Stimulated activated CD8-positive, alpha-beta memory T cell treated with anti-CD3 and anti-CD28 coated beads, Interleukin-12 subunit alpha, Interleukin-12 subunit beta, amount 100 ng/mL, for 1 hour (primary cell): Measurements from ENCODE around the gene ADAMTS3.
"Not testable (repeated sequence)": the region's sequence is repeated elsewhere in the genome, so short reads cannot be mapped to it uniquely, and the experiment has no call there.

Source experiments
- DNase-seq: peaks from one replicate; pipeline ENCODE4 v3.0.0-alpha.2; 2020; ENCODE audit warnings: low read depth

Gene ADAMTS3

DNA sequence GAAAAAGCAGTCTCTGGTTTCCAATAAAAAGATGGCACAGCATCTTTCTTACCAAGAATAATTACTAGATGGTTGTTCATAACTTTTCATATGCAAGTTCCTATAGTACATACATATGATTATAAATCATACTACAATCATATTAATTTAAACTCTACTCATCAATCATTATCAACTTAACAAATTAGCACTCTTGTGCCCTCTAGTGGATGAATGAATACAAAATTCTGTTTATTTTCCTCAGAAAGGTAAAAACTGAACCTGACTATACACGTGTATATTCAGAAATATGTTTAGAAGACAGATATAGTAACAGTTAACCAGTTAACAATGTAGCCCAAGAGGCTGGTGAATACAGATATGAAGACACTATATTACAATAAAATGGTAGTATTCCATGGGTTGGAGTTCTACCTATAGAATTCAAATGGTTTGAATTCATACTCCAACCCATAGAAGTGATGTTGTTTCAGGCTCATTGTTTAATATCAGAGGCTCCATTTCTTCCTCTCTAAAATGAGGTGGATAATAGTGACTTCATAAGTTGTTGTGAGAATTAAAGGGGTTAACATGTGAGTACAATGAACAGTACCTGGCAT lies 100.0 kb downstream of the ADAMTS3 start:
- no peak for DNase-seq

DNA sequence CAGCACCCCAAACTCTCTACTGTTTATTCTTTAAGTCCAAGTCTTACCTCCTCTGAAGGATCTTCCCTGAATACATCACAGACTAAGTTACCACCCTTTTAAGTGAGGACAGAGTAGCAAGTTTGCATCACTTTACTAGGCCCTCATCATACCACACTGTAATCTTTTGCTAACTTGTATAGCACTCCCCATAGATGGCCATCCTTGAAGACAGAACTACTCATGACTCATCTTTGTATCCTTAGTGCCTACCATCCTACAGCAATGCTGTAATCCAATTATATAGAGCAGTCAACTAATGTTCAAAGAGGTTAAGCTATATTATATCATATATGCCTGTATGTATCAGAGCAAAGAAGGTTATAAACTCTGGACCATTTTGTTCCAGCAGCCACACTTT lies 101.4 kb downstream of the ADAMTS3 start:
- no peak for DNase-seq

DNA sequence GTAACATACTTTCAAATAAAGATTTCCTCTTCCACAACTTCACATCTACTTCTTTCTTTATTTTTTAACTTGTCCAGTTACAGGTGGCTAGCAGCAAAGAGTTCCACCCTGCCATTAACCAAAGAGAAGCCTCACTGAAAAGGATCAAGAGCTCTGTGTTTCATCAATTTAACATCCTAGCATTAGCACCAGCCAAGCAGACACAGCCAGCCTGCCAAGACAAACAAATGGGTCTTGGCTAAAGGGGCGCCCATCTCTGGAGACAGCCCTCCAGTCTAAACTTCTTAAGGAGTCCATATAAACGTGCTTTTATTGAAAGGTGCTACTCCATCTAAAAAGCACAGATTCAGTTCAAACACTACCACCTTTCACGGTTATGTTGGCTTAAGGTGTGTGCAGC lies 105.3 kb downstream of the ADAMTS3 start:
- no peak for DNase-seq

DNA sequence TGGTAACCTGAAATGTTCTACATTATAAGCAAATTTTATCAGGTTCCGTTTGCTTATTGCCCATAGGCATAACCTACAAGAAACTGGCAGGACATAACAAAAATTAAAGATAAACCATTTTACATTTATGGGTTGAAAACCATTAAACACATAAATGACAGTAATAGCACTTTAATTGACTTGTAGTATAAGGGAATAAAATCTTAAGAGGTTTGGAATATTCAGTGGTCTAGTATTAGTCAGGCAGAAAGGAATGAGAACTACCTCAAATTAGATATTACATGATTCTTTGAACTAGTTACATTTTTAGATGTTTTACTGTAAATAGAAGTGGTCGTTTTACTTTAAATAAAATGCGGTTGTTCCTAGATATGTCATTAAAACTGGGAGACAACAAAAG lies 111.9 kb downstream of the ADAMTS3 start:
- DNase-seq = no peak

DNA sequence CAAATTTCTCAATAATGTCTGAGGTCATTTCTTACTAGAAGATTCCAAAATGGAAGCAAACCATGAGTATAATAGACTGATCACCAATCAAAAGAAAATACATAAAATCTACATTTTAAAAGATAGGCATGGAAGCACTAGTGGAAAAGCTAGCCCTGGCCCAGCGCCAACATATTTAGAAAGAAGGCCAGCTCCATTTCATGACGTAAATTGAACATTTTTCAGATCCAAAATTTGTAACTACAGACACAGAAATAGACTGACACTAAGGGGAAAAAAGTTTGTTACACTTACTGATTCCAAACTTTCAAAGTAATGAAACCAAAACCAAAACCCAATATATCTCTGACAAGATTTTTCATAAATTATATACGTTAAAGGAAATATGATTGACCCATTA lies 117.7 kb downstream of the ADAMTS3 start:
- DNase-seq = no peak

DNA sequence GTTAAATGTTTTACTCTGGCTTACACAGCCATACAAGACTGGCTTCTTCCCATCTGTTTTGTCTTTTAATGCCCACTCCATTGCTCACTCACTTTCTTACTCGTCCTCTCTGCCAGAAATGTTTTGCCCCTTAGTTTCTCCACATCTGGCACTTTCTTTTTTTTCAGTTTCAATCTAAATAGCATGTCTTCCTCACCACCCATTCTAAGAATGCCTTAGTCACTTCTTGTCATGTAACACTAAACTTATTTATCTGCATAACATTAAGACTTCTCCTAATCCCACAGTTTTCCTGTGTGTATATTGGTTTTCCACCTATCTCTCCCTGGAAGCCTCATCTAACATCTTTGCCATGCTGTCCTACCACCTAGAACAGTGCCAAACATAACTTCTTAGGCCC lies 119.3 kb downstream of the ADAMTS3 start:
- DNase-seq = no peak

DNA sequence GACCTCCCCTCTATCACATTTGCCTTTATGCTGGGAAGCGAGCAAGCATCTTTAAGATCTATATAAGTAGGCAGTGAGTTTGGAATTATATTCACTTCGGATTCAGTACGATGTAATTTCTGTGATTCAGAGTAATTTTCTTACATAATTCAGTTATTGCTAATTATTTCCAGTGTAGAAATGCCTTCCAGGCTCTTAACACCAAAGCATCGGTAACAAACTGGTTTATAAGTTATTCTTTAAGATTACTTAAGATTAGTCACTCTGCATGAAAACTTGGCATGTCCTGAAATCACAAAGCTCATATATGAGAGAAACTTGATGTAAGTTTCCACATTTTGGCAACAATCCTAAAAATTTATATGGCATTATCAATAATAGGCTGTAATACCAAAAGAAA lies 120.8 kb downstream of the ADAMTS3 start:
- no peak for DNase-seq

DNA sequence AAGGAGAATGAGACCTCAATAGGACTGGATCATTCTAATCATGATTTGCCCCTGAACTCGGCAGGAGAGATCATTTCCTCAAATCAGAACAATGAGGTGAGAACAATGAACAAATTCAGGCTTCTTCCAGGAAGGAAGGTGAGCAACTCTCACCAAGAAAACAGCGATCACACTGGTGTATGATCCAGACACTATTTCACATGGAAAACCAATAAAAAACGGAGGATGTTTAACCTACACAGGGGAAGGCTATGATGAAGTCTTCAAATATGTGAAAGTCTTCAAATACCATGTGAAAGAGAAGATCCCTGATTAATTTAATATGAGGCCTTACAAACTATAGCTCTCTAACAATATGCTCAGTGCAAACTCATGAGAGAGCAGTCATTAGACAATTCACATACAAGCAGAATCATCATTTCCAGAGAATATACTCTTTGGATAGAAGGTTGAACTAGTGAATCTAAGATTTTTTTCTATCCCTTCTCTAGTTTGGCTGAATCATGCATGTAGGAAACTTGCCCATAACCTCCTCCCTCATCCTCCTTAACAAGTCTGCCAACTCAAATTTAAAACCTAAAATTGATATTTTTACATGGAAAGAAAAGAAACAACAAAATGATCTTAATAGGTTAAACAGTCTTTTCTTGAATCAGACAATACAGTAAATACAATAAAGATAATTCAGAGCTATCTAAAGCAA lies 122.5 kb downstream of the ADAMTS3 start:
- no peak for DNase-seq

DNA sequence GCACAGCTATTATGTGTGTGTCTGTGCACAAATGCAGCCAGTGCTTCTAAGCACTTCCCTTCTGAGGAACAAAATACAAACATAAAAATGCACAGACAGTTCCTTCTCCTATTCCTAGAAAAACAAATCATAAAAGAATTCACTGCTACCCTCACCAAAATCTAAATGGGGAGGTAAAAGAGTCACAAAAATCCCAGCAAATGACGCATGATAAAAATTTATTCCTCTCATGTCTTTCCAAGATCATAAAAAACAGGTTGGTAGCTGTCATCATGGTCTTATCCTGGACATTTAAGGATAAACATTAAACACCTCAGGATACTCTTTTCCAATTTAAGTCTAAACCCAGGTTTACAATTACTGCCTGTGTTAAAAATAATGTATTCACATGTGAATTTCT lies 124.9 kb downstream of the ADAMTS3 start:
- DNase-seq = no peak

DNA sequence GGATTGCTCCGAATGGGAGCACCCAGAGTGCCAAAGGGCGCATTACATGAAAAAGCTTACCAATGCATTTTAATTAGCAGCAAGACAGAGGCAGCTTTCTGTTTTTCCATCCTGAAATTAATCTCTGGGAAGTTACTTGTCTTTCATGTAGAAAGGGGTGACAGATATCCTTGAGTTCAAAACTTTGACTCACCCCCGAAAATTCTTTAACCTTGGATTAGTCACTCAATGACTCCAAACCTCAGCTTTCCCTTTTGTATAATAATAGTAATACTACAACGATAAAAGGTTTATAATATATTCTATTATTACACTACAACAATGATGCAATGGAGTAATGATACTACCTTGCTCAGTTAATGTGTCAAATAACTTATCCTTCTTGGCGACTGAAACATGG lies 126.3 kb downstream of the ADAMTS3 start:
- no peak for DNase-seq

DNA sequence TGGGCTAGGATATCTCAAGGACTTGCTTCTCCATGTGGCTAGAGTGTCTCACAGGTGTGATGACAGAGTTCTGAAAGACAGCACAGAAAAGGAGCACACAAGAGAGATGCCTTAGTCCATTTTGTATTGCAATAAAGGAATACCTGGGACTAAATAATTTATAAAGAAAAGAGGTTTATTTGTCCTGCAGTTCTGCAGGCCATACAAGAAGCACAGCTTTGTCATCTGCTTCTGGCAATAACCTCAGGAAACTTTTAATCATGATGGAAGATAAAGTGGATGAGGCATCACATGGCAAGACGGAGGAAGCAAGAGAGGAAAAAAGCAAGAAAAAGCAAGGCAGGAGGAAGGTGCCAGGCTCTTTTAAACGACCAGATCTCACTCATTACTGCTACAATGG lies 126.9 kb downstream of the ADAMTS3 start:
- DNase-seq = no peak

DNA sequence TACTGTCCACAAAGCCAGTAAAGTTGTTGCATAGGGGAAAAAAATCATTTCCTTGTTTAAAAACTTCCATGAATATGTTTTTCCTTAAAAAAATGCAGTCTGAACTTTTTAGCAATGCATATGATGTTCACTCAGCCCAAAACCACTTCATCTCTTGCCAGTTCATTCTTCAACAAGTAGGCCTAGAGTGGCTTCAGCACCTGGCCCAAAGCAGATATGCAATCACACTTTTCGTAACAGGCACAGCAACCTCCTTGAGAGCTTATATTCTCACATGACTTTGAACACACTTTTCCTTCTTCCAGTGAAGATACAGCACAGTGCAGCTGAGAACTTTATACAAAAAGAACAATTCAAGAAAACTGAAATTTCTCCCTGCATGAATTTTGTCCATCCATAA lies 128.6 kb downstream of the ADAMTS3 start:
- no peak for DNase-seq

DNA sequence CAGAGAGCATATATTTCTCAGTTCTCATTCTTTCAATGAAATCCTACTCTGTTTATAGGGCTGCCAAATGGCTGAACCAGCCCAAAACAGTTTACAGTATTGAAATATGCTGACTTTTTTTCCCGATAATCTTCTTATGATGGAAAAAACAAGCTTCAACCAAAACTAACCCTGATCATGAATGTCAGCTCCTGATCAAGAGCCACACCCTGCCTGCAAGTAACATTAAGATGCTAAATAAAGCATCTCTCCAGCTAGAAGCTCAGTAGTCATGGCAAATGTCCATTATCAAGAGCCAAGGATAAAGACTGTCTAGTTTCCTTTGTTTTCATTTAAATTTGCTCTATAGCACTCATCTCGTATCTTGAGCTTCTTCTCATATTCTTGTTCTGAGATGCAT lies 136.0 kb downstream of the ADAMTS3 start:
- DNase-seq = no peak

DNA sequence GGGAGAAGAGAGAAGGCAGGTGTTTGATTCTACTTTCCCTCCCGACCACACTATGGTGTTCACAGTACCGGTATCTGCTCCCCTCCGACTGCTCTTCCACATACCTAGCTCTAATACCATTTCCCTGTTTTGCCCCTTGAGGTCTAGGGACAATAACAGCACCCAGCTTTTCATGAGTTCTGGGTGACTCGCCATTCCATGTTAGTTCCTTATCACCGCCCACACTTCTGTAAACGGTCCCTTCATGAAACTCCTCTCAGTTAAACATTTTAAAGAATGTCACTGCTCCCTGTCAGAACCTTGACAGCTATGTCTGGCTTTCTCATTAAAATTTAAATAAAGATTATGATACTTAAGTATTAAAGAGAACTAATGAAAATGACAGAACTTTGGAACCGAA lies 136.7 kb downstream of the ADAMTS3 start:
- DNase-seq = no peak

DNA sequence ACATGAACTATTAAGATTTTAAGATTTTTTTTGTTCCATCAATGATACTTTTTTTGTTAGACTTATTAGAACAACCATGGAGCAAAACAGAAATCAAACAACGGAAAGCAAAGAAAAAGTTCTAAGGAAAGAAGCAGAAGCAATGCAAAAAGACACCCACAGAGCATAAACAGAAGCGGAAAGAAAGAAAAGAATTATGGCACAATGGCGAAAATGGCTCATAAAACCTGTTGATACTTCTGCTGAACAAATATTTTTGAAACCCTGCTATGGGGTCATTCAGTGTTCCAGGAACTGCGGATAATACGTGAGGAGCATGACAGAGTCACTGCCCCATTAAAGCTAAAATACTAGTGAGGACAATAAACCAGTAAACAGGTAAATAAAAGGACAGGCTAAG lies 138.0 kb downstream of the ADAMTS3 start:
- no peak for DNase-seq

DNA sequence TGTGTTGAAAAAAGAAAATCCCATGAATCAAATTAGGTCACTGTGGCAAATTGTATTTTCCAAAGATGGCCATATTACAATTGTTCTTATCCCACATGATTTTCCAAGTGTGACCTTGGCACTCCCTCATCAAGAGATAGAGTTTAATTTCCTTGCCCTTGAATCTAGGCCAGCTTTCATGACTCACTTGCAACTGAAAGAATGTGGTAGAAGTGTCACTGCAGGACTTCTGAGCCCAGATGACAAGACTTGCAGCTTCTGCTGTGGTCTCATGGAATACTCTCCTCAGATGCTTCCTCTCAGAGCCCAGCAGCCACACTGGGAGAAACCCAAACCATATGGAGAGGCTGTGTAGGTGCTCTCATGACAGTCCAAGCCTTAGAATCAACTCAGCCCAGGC lies 139.0 kb downstream of the ADAMTS3 start:
- no peak for DNase-seq

DNA sequence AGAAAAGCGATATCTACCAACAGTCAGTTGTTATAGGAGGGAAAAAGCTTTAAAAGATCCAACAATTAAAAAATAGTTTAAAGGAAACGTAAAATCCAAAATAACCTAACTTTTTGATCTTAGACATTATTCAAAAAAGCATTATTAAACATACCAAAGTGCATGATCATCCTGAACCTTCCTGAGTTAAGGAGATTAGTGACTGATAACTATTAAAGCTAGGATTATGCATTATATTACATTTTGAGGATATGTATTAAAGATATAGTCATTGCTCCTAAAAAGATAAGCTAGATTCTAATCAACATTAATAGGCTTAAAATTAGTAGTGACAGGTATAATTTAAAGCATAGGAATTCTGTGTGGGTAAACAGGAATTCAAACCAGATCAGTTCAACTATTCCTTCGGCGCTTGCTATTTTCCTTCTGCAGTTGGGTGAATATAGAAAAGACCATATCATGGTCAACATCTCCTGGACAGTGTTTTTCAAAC lies 139.6 kb downstream of the ADAMTS3 start:
- no peak for DNase-seq

DNA sequence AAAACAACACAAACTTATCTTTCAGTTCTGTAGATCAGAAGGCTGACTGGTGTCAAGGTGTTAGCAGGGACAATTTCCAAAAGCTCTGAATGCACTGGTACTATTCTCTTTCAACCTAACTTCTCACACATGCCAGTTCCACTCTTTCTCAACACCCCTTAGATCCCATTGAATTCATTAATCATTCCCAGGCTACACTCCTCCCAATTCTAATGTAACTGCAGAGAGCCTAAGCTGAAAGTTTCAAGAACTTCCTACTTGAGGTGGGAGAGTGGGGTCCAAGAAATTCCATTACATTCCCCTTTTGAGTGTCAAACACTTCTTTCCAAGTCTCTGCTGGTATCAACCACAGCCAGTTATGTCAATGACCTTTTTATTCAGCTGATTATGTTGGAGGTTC lies 142.0 kb downstream of the ADAMTS3 start:
- DNase-seq = no peak

DNA sequence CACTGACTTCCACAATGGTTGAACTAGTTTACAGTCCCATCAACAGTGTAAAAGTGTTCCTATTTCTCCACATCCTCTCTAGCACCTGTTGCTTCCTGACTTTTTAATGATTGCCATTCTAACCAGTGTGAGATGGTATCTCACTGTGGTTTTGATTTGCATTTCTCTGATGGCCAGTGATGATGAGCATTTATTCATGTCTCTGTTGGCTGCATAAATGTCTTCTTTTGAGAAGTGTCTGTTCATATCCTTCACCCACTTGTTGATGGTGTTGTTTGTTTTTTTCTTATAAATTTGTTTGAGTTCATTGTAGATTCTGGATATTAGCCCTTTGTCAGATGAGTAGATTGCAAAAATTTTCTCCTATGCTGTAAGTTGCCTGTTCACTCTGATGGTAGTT lies 143.1 kb downstream of the ADAMTS3 start:
- not testable (repeated sequence) for DNase-seq

DNA sequence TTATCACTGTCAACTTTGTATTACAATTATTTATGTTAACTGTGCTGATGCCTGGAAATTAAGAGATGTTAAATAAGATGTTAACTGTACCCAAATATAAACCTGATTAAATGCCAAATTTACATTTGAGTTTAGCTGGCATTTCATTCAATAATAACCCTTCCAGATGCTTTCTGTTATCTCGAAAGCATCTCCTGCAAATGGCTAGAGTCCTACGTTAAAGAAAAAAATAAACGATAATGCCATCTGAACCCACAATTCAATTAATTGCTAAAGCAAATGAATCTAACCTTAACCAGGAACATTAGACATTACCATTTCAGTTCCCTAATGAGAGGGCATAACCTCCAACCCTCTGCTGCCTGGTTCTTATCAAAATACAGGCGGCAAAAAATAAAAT lies 145.0 kb downstream of the ADAMTS3 start:
- no peak for DNase-seq

DNA sequence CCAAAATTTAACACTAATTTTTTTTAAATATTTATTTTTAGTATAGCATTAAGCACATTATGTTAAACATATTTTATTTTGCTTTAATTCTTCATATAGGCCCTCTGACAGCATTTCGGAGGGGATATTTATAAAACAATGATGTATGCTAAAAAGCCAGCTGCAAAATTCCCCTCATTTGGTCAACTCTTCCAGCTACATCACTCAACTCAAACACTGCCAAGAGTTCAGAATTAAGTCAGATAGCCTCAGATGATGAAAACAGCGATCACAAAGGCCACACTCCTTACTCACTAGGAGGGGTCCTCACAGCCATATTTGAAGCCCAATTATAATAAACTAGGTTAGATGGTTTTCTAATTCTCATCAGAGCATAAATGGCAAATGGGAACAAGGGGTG lies 146.6 kb downstream of the ADAMTS3 start:
- no peak for DNase-seq

DNA sequence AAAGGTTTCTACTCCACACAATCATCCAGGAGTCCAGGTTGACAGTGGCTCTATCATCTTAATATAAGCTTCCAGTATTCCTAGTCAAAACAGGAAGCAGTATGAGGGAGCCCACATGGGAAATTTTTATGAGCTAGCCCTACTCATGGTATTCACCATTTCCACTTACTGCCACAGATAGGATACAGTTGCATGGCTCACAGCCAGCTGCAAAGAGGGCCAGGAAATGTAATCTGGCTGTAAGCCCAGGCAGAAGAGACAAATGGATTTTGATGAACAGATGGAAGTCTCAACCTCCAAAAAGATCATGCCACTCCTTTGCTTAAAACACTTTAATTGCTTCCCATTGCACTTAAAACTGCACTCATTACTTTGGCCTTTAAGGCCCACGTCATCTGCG lies 150.6 kb downstream of the ADAMTS3 start:
- no peak for DNase-seq

DNA sequence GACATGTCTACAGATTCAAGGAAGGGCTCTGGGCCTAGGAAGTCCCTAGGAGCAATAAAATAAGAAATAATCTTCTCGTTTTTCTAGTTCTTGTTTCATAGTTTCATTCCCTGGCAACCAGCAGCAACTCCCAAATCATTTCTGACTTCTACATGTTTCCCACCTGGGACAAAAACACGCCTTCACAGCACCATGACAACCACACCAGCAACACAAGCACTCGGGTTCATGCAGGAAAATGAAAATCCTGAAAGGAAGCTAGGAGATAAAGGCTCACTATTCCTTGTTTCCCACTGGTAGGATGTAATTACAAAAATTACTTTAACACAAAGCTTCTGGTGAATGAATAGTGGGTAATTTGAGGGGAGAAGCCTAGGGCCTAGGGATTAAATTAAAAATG lies 158.9 kb downstream of the ADAMTS3 start:
- DNase-seq = no peak

DNA sequence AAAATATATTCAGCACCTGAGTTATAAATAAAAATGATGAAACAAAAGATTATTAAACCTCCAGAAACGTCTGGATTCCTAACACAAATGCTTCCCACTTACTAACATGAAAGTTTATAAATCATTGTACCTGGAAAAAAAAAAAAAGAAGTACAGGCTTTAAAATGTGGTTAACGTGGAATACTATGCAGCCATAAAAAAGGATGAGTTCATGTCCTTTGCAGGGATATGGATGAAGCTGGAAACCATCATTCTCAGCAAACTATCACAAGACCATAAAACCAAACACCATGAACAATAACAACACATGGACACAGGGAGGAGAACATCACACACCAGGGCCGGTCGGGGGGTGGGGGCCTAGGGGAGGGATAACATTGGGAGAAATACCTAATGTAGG lies 160.5 kb downstream of the ADAMTS3 start:
- no peak for DNase-seq
